D721Med (cell line): Measurements from ENCODE around the gene SLC22A31.
"Not testable (repeated sequence)": the region's sequence is repeated elsewhere in the genome, so short reads cannot be mapped to it uniquely, and the experiment has no call there.

ENCODE experiments used
- DNase-seq: peaks from one replicate; pipeline ENCODE4 v3.0.0; 2011; ENCODE audit warnings: low spot score; ENCODE audit not compliant: insufficient read length
- FAIRE-seq: peaks from 2 replicates; lab custom pipeline; 2011; peaks lifted over from hg19 to GRCh38; lab: Jason Lieb, UNC
- TF ChIP-seq, protein P1 (sequence below): IDR thresholded peaks from 2 replicates; pipeline ENCODE4 v1.5.1; 2012; ENCODE audit warnings: mild to moderate bottlenecking, control low read depth; ENCODE audit not compliant: insufficient read depth; ENCODE audit errors: missing control alignments

SLC22A31 gene

GRCh38 chr16:89187032-89187769 lies 13.1 kb downstream of the SLC22A31 start:
- DNase-seq (no peak), FAIRE-seq (no peak)
- TF ChIP-seq, protein P1, sequence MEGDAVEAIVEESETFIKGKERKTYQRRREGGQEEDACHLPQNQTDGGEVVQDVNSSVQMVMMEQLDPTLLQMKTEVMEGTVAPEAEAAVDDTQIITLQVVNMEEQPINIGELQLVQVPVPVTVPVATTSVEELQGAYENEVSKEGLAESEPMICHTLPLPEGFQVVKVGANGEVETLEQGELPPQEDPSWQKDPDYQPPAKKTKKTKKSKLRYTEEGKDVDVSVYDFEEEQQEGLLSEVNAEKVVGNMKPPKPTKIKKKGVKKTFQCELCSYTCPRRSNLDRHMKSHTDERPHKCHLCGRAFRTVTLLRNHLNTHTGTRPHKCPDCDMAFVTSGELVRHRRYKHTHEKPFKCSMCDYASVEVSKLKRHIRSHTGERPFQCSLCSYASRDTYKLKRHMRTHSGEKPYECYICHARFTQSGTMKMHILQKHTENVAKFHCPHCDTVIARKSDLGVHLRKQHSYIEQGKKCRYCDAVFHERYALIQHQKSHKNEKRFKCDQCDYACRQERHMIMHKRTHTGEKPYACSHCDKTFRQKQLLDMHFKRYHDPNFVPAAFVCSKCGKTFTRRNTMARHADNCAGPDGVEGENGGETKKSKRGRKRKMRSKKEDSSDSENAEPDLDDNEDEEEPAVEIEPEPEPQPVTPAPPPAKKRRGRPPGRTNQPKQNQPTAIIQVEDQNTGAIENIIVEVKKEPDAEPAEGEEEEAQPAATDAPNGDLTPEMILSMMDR = no peak

DNA sequence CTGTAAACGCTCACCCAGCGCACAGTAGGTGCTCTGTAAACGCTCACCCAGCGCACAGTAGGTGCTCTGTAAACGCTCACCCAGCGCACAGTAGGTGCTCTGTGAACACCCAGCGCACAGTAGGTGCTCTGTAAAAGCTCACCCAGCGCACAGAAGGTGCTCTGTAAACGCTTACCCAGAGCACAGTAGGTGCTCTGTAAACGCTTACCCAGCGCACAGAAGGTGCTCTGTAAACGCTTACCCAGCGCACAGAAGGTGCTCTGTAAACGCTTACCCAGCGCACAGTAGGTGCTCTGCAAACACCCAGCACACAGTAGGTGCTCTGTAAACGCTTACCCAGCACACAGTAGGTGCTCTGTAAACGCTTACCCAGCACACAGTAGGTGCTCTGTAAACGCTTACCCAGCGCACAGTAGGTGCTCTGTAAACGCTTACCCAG lies 13.7 kb downstream of the SLC22A31 start:
- DNase-seq, FAIRE-seq: not testable (repeated sequence)

DNA sequence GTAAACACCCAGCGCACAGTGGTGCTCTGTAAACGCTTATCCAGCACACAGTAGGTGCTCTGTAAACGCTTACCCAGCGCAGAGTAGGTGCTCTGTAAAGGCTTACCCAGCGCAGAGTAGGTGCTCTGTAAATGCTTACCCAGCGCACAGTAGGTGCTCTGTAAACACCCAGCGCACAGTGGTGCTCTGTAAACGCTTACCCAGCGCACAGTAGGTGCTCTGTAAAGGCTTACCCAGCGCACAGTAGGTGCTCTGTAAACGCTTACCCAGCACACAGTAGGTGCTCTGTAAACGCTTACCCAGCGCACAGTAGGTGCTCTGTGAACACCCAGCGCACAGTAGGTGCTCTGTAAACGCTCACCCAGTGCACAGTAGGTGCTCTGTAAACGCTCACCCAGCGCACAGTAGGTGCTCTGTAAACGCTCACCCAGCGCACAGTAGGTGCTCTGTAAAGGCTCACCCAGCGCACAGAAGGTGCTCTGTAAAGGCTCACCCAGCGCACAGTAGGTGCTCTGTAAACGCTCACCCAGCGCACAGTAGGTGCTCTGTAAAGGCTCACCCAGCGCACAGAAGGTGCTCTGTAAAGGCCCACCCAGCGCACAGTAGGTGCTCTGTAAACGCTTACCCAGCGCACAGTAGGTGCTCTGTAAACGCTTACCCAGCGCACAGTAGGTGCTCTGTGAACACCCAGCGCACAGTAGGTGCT lies 14.3 kb downstream of the SLC22A31 start:
- FAIRE-seq = not testable (repeated sequence)

GRCh38 chr16:89184933-89185794 lies 15.2 kb downstream of the SLC22A31 start:
- TF ChIP-seq, protein P1 = no peak
- FAIRE-seq (no peak), DNase-seq (no peak)

More for the DNA sequence above, 14.3 kb downstream of the SLC22A31 start:
- not testable (repeated sequence) for DNase-seq

DNA sequence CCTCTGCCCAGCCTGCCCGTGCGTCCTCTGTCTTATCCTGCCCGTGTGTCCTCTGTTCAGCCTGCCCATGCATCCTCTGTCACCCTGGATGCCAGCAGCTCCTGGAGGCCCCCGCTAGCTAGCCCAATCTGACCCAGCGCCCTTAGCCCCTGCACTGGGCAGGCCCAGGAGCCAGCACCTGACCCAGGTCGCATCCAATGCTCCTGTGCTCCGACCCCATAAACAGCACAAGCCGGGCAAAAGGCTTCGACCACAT lies 15.7 kb downstream of the SLC22A31 start:
- TF ChIP-seq, protein P1 = no peak
- FAIRE-seq = no peak
- DNase-seq = no peak

DNA sequence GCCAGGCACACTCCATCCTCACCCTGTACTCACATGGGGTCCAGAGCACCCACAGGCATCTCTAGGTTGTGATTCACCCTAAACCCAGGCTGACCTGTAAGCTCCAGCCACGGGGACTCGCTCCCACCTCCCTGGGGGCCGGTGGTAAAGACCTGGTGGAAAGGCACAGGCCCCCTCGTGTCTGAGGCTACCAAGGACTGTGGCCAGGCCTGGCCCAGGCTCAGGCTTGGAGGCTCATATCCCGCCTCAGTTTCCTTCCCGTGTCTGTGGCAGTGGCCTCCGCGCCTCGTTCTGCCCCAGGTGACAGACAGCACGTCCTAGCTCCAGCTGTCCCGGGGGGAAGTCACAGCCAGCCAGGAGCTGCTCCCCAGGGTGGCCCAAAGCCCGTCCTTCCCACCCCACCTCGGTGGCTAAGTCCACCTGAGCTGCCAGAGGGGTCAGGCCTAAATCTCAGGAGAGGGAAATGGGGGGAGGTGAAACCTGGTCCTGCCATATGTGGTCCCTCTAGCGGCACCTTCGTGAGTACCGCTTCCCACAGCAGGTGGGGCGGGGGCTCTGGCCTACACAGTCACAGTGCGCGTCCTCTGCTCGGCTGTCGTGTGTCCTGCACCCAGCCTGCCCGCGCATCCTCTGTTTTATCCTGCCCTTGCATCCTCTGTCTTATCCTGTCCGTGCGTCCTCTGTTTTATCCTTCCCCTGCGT lies 16.2 kb downstream of the SLC22A31 start:
- TF ChIP-seq, protein P1 = no peak
- no peak for FAIRE-seq
- DNase-seq = no peak

- TF ChIP-seq, protein P1 = no peak
- DNase-seq (no peak), FAIRE-seq (no peak)
Measured at GRCh38 chr16:89183463-89183862, 16.9 kb downstream of the SLC22A31 start.
